Ishikawa (cell line): ENCODE measurements around the gene CEP350.

Source experiments
- CEBPB ChIP-seq: IDR thresholded peaks from 2 replicates; pipeline ENCODE4 v1.6.1; 2012
- CREB1 ChIP-seq: IDR thresholded peaks from 2 replicates; pipeline ENCODE4 v1.6.1; 2012; ENCODE audit warnings: low read depth
- EGR1 ChIP-seq: IDR thresholded peaks from 2 replicates; pipeline ENCODE4 v1.6.1; 2012
- EP300 ChIP-seq: IDR thresholded peaks from 2 replicates; pipeline ENCODE4 v1.6.1; 2012; ENCODE audit warnings: borderline replicate concordance
- FOXM1 ChIP-seq: IDR thresholded peaks from 2 replicates; pipeline ENCODE4 v1.6.1; 2012; ENCODE audit warnings: low read depth, borderline replicate concordance
- MAX ChIP-seq: IDR thresholded peaks from 2 replicates; pipeline ENCODE4 v1.6.1; 2012
- NFIC ChIP-seq: IDR thresholded peaks from 2 replicates; pipeline ENCODE4 v1.6.1; 2012
- RAD21 ChIP-seq: IDR thresholded peaks from 2 replicates; pipeline ENCODE4 v1.6.1; 2012; ENCODE audit warnings: low read depth
- REST ChIP-seq: IDR thresholded peaks from 2 replicates; pipeline ENCODE4 v1.6.1; 2012; ENCODE audit warnings: low read depth, mild to moderate bottlenecking
- TAF1 ChIP-seq: IDR thresholded peaks from 2 replicates; pipeline ENCODE4 v1.6.1; 2012; ENCODE audit warnings: low read depth, mild to moderate bottlenecking
- TCF12 ChIP-seq: IDR thresholded peaks from 2 replicates; pipeline ENCODE4 v1.6.1; 2012; ENCODE audit warnings: low read depth
- TEAD4 ChIP-seq: IDR thresholded peaks from 2 replicates; pipeline ENCODE4 v1.6.1; 2012
- USF1 ChIP-seq: IDR thresholded peaks from 2 replicates; pipeline ENCODE4 v1.6.1; 2012
- YY1 ChIP-seq: IDR thresholded peaks from 2 replicates; pipeline ENCODE4 v1.6.1; 2012; ENCODE audit warnings: low read depth
- ZBTB7A ChIP-seq: IDR thresholded peaks from 2 replicates; pipeline ENCODE4 v1.6.1; 2012; ENCODE audit warnings: low read depth

CEP350 gene

GRCh38 chr1:180112091-180112490, 157.5 kb downstream of the CEP350 start:
- no peak for TF ChIP-seq FOXM1
- no peak for TF ChIP-seq CREB1

GRCh38 chr1:180112984-180113647, 158.5 kb downstream of the CEP350 start:
- TF ChIP-seq NFIC (no peak), CEBPB (no peak), CREB1 (no peak), ZBTB7A (no peak)

GRCh38 chr1:180114396-180114945, 159.9 kb downstream of the CEP350 start:
- no peak for TF ChIP-seq REST

- TF ChIP-seq EGR1, result no peak
- TF ChIP-seq TCF12, result no peak
- TF ChIP-seq TAF1, result no peak
- no peak for TF ChIP-seq REST
- TF ChIP-seq TEAD4, result no peak
Observed at GRCh38 chr1:180116964-180117763, 162.6 kb downstream of the CEP350 start.

GRCh38 chr1:180117764-180118116, 163.1 kb downstream of the CEP350 start:
- TF ChIP-seq RAD21 (no peak), TEAD4 (no peak), CREB1 (no peak), YY1 (no peak), ZBTB7A (no peak), FOXM1 (no peak), EGR1 (no peak), MAX (no peak), TCF12 (no peak), CEBPB (no peak), REST (no peak), NFIC (no peak), EP300 (no peak), USF1 (no peak), TAF1 (no peak)

GRCh38 chr1:180119837-180120236, 165.2 kb downstream of the CEP350 start:
- no peak for TF ChIP-seq EP300
